HG03280 (cell line): Measurements from ENCODE around the gene MYH6.

Experiments
- ATAC-seq: cut with Tn5 transposase; IDR thresholded peaks from one replicate; pipeline ENCODE4 v1.9.1; 2021; ENCODE audit warnings: mild to moderate bottlenecking, moderate library complexity; ENCODE audit not compliant: unreplicated experiment

The MYH6 gene

GRCh38 chr14:23360496-23360895 is 47.6 kb downstream of the MYH6 start:
- ATAC-seq, result no peak

- no peak for ATAC-seq
Observed at GRCh38 chr14:23359722-23360447, 48.2 kb downstream of the MYH6 start.

DNA sequence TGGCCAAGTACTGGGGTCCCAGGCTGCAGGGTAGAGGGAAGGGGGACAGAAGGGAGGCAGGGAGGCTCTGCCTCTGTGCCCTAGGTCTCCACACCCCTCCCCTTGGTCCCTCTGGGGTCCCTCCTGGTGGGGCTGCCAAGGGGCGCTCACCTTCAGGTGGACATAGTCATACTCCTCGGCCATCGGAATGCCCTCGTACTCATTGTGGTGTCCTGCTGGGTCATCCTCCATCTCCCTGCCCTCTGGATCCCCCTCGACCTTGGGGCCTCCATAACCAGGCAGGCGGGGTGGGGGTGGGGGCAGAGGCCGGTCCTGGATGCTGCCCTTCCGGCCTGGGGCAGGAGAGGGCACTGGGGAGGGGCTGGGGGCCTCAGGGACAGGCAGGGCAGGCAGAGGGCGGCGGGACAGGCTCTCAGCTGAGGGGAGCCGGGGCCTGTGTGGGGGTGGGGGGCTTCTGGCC is 48.9 kb downstream of the MYH6 start:
- ATAC-seq, result no peak

GRCh38 chr14:23358553-23359166 is 49.4 kb downstream of the MYH6 start:
- ATAC-seq, result no peak

DNA sequence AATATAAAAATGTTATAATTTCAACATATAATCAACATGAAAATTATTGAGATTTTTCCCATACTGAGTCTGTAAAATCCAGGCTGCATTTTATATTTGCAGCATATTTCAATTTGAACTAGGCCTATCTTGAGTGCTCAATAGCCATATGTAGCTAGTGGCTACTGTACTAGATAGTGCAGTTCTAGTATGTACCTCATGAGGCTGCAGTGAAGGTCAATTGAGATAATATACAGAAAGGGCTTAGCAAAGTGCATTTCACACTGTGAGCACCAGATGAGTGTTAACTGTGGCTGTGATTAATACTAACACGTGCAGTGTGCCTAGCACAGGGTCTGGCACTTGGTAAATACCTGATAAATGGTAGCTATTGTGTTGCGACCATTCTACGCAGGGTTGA is 50.0 kb downstream of the MYH6 start:
- ATAC-seq, result no peak

GRCh38 chr14:23357261-23357660 is 50.8 kb downstream of the MYH6 start:
- ATAC-seq, result no peak

DNA sequence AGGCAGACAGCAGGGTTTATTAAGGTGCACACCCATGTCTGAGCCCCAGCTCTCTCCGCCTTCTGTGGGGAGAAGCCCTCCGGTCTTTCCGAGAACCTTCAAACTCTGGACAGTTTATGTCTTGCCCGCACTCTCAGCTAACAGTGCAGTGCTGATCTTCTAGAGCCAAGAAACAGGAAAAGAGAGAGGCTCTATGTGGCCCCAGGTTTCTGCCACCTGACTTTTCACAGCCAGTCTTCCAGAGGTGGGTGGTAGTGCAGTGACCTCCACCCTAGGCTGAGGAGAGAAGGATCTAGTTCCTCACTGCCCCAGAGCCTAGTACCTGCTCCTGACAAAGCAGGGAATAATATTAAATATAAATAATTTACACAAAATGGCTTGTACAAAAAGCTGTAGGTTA is 51.4 kb downstream of the MYH6 start:
- ATAC-seq, result no peak

DNA sequence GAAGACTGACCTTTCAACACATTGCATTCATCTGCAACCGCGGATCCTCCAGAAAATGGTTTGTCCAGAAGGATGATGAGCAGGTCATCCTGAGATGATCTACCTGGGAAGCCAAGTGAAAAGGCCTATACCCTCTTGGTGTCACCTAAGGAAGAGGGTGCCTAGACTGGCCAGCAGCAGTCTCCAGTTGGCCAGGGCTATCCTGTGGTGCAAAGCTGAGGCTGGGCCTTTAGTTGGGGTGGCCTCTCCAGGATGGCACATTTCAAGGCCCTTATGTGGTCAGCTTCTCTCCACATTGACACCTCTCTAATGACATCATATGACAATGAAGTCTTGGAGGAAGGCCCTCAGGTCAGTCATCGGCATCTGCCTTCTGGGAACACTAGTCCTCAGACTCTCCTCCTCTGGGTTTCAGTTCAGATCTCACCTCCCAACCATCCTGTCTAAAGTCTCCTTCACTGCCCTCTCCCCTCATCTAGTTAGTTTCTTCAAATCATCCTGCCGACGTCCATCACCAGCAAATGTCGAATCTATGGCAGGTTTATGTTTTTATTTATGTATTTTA is 52.1 kb downstream of the MYH6 start:
- ATAC-seq, result no peak

- ATAC-seq, result no peak
Observed at GRCh38 chr14:23354990-23355389, 53.1 kb downstream of the MYH6 start.

- no peak for ATAC-seq
Observed at GRCh38 chr14:23353433-23353780, 54.7 kb downstream of the MYH6 start.

GRCh38 chr14:23352506-23353432 is 55.3 kb downstream of the MYH6 start, which contains the start of gene SLC22A17:
TSS of gene SLC22A17 (minus strand) at chr14:23352887.
- no peak for ATAC-seq

DNA sequence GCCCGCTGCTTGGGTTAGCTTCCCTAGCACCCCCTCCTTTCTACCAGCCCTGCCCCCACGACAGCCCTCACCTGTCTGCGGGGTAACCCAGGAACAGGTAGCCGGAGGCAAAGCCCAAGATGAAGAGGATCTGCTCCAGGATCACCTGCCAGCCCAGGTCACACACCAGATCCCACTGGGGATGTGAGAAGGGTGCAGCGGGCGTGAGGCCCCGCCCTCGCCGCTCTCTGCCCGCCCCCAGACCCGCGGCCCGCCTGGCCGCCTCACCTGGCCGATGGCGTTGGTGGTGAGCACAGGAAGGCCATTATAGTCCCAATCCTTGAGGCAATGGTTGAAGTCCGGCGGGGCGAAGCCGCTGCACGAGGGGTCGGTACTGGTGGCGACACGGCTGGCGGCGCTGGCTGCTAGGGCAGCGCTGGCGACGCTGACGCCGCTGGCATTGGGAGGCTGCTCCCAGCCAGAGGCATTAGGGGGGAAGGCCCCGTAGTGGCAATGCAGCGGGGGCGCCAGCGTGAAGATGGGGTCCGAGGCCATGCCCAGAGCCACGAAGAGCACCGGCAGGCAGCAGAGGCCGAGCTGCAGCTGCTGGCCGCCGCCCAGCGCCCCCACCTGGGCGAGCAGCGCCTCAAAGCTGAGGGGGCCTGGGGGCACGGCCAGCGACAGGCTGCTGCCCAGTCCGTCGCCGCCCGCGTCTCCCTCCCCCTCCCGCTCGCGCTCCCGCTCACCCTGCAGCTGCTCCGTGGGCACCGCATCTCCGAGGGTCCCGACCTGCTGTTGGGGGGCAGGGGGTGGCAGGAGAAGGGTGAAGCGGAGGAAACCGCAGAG is 56.2 kb downstream of the MYH6 start:
- ATAC-seq, result no peak

- no peak for ATAC-seq
Observed at GRCh38 chr14:23349156-23349845, 58.8 kb downstream of the MYH6 start.

- ATAC-seq, result no peak
Observed at GRCh38 chr14:23348297-23348655, 59.8 kb downstream of the MYH6 start.

DNA sequence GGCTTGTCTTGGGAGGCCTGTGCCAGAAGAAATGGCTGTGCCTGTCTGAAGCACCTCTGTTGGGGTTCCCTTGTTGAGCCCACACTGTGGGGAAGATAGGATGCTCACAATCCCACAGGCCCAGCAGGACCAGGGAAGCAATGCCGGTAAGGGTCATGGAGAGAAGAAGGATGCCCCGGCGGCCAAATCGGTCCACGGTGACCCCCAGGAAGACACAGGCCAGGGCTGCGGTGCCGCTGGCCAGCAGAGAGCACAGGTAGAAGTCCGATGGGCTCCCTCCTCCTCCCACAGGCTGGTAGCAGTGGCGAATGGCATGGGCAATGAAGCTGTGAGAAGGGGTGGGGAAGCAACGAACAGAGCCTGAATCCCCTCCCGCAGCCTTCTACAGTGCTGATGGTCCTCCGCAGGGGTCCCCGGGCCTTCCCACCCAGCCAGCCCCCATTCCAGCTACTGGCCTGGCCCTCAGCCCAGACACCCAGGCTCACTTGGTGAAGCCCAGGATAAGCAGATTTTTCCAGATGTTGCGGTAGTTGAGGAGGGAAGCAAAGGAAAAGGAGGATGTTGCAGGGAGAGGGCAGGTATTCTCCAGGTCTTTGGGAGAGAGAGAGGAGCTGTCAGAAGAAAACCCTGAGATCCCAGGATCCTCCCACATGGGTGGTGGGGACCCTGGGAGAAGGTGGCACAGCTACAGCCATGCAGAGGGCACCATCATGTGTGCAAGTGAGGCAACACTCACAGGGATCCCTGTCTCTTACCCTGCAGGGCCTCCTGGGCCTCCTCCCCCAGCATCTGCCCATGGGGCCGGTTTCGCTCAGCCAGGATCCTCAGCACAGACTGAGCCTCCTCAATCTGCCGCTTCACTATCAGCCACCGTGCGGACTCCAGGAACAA is 60.4 kb downstream of the MYH6 start:
- ATAC-seq, result no peak

DNA sequence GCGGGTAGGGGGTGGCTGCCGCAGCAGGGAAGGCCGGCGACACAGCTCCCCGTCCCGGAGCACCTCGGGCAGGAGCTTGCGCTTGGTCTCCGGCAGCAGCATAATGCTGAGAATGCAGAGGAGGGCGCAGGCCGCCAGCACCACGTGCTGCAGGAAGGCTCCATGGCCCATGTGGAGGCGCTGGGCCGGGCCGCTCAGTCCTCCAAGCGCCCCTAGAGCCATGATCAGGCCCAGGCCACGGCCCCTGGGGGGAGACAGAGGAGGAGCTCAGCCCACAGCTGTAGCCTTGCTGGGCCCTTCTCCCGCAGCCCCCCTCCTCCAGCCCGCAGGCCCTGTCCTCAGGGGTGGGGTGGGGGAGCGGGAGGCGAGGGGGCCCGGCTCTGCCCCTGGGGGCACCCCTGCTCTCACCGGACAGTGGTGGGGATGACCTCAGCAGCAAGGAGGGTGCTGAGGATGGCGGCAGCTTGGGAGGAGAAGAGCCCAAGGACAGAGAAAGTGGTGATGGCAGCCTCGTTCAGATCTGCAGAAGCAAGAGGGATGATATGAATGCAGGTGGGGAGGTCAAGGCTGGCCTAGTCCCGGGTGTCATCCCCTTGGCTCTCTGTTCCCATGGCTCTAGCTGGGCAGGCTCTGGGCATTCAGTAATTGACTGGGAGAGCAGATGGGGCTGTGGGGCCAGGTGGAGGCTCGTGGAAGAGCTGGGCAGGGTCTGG is 61.2 kb downstream of the MYH6 start:
- no peak for ATAC-seq

- ATAC-seq, result no peak
Observed at GRCh38 chr14:23345987-23346692, 61.9 kb downstream of the MYH6 start.

GRCh38 chr14:23344481-23344880 is 63.6 kb downstream of the MYH6 start:
- ATAC-seq, result no peak
